HG03196 (cell line): ENCODE data around the gene NOL8.

Source experiments
- ATAC-seq: cut with Tn5 transposase; IDR thresholded peaks from one replicate; pipeline ENCODE4 v1.9.1; 2021; ENCODE audit not compliant: unreplicated experiment

Gene NOL8

GRCh38 chr9:92270511-92270910, 54.6 kb downstream of the NOL8 start:
- ATAC-seq = no peak

GRCh38 chr9:92266486-92266885, 58.7 kb downstream of the NOL8 start:
- ATAC-seq = no peak

GRCh38 chr9:92265154-92265553, 60.0 kb downstream of the NOL8 start:
- no peak for ATAC-seq

- ATAC-seq = no peak
Measured at GRCh38 chr9:92263131-92263530, 62.0 kb downstream of the NOL8 start.

GRCh38 chr9:92257327-92257726, 67.8 kb downstream of the NOL8 start:
- no peak for ATAC-seq

GRCh38 chr9:92254381-92255337, 70.5 kb downstream of the NOL8 start:
- no peak for ATAC-seq

GRCh38 chr9:92253656-92254055, 71.5 kb downstream of the NOL8 start:
- ATAC-seq = no peak

GRCh38 chr9:92247981-92248380, 77.2 kb downstream of the NOL8 start:
- ATAC-seq = no peak
